Choroid plexus epithelial cell (primary cell): ENCODE results near the gene SAMM50.
"Not testable (repeated sequence)": the region's sequence is repeated elsewhere in the genome, so short reads cannot be mapped to it uniquely, and the experiment has no call there.

Source experiments
- DNase-seq: peaks from one replicate; pipeline ENCODE4 v3.0.0-alpha.2; 2010; ENCODE audit warnings: low read depth
- H3K4me3 ChIP-seq: 2 replicates; pipeline ENCODE4 v1.5.1; 2011; ENCODE audit warnings: low read depth, mild to moderate bottlenecking, control low read depth, low read length, moderate library complexity
- TF ChIP-seq, protein P1 (sequence below): conservative IDR thresholded peaks from 2 replicates; pipeline ENCODE4 v1.5.1; 2011; ENCODE audit warnings: low read depth, mild to moderate bottlenecking, control low read depth, inconsistent platforms, low read length, moderate library complexity

The SAMM50 gene

DNA sequence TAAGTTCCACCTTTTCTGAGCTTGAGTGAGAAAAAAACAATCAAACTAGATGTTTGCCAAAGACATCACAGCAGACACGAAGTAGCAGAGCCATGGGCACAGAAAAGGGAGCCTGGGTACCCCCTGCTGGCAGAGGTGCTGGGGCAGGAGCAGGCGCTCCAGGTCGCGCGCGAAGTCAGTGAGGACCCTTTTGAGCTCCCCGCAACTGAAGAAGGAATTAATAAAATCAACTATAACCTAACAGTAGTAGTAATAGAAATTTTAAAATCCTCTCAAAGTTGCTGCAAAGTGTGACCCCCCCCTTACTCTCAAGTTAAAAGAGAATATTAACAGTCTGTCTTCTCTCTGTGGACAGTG, 48.8 kb downstream of the SAMM50 start:
- no peak for DNase-seq
- no peak overlapping the region for H3K4me3 ChIP-seq
- TF ChIP-seq, protein P1, sequence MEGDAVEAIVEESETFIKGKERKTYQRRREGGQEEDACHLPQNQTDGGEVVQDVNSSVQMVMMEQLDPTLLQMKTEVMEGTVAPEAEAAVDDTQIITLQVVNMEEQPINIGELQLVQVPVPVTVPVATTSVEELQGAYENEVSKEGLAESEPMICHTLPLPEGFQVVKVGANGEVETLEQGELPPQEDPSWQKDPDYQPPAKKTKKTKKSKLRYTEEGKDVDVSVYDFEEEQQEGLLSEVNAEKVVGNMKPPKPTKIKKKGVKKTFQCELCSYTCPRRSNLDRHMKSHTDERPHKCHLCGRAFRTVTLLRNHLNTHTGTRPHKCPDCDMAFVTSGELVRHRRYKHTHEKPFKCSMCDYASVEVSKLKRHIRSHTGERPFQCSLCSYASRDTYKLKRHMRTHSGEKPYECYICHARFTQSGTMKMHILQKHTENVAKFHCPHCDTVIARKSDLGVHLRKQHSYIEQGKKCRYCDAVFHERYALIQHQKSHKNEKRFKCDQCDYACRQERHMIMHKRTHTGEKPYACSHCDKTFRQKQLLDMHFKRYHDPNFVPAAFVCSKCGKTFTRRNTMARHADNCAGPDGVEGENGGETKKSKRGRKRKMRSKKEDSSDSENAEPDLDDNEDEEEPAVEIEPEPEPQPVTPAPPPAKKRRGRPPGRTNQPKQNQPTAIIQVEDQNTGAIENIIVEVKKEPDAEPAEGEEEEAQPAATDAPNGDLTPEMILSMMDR = no peak

DNA sequence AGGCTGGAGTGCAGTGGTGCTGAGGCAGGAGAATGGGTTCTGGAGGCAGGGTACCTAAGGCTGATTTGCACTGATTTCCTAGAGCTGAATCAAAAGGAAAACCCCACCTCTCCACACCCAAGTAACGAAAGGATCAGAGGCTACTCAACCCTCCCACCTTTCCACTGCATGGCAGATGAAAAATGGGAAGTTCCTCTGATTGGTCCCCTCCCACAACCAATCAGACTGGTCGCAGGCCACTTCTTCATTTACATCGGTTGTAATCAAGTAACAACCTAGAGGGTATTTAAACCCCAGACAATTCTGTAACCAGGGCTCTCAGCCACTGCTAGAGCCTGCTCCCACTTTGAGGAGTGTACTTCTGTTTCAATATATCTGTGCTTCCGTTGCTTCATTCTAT, 50.3 kb downstream of the SAMM50 start:
- no peak for DNase-seq
- TF ChIP-seq, protein P1 = no peak
- H3K4me3 ChIP-seq = no peak overlapping the region

DNA sequence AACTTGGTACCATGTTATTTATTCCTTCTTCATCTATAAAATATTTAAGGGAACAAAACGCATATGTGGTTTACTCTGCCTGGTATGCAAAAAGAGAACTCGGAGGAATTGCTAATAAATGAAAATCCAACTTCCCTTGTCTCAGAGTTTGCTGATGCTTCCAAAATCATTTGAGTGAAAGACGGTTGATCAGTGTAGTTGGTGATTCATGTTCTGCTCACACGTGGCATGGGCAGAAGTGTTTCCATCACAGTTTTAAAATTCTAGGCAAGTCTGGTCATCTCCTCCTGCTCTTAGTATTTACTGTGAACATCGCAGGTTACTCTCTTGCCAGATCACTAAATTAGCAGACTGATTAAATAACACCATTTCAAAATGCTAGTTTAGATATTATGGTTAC, 56.9 kb downstream of the SAMM50 start:
- DNase-seq = no peak

DNA sequence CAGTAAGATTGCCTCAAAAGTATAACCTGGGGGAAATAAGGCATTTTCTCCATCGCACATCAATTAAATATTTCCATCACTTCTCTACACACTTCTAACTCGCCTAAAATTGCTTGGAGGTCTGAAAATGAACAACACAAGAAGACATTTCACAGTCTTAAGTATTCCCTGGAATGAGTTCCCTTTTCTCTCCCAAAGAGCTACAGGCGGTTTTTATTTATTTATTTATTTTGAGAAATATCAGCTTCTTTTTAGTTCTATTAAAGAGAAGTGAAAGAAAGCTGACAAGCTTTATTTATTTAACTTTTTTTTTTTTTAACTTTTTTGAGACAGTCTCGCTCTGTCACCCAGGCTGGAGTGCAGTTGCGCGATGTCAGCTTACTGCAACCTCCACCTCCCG, 57.3 kb downstream of the SAMM50 start:
- DNase-seq = no peak
- TF ChIP-seq, protein P1 = no peak
- H3K4me3 ChIP-seq = no peak overlapping the region

More for the DNA sequence above, 56.9 kb downstream of the SAMM50 start:
- H3K4me3 ChIP-seq = no peak overlapping the region
- TF ChIP-seq, protein P1 = no peak

DNA sequence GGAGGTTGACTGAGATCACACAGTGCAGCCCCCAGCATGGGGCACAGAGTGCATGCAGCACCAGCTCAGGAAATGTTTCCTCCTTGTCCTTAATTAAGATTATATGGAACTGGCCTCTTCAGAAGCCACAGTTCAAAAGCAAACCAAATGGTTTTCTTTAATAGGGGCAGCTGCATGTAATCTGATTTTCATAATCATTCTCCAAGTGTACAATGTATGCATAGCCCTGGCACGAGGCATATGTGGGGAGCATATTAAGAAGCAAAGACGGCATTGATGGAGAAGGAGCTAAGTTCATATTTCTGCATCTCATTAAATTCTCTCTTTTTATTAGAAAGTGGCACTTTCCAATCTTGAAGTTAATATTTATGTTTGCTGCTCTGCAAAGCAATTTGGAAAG, 59.0 kb downstream of the SAMM50 start:
- no peak for DNase-seq
- no peak overlapping the region for H3K4me3 ChIP-seq
- TF ChIP-seq, protein P1 = no peak

DNA sequence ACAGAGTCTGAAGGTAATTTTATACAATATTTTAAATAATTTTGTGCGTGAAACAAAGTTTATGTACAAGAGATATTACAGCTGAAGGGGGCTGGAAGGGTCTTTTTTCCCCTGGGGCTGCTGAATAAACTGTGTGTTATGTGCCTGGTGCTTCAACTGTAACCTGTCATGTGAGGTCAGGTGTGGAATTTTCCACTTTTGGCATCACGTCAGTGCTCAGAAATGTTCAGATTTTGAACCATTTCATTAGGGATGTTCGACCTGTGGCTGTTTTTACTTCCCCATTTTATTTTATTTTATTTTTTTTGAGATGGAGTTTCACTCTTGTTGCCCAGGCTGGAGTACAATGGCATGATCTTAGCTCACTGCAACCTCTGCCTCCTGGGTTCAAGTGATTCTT, 61.3 kb downstream of the SAMM50 start:
- DNase-seq, H3K4me3 ChIP-seq: not testable (repeated sequence)

DNA sequence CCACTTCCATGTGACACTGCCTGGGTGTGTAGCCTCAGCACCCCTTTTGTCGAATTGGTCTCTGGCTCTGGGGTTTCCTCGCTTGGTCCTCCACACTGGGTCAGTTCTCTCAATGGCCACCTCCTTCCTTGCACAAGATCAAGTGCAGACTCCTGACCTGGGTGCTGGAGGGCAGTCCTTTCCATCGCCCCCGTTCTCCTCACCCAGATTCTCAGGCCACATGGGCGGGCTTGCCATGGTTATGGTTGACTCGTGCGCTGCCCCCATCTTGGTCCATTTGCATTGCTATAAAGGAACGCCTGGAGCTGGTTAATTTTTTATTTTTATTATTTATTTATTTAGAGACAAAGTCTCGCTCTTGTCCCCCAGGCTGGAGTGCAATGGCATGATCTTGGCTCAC, 63.4 kb downstream of the SAMM50 start:
- no peak for DNase-seq
- TF ChIP-seq, protein P1 = no peak
- H3K4me3 ChIP-seq = no peak overlapping the region

DNA sequence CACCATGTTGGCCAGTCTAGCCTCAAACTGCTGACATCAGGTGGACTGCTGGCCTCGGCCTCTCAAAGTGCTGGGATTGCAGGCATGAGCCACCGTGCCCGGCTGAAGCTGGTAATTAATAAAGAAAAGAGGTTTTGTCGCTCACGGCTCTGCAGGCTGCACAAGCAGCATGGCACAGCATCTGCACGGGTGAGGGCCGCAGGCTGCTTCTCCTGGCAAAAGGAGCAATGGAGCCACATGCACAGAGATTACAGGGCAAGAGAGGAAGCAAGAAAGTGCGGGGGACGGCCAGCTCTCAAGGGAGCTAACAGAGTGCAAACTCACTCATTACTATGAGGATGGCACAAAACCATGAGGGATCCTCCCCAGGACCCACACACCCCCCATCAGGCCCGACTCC, 64.2 kb downstream of the SAMM50 start:
- no peak overlapping the region for H3K4me3 ChIP-seq
- TF ChIP-seq, protein P1 = no peak
- DNase-seq = no peak
